Sigmoid colon (tissue), 7 donors: Measurements from ENCODE around the gene NFE2. TPM values are rescaled to one million over a fixed set of nuclear protein-coding genes. Genes with fewer than 3 reads are reported as not detected.
"Not testable (repeated sequence)": the region's sequence is repeated elsewhere in the genome, so short reads cannot be mapped to it uniquely, and the experiment has no call there.

Source experiments
- DNase-seq: peaks from one replicate; pipeline ENCODE4 v3.0.0-alpha.2; 2019
- H3K27ac ChIP-seq, 4 donors: fragments of 200-600 bp; sonication (generic); one replicate each; pipeline ENCODE4 v1.5.1; 2016 to 2019; ENCODE audit warnings: mild to moderate bottlenecking in 1 of 4
- H3K27me3 ChIP-seq, 3 donors: fragments of 200-600 bp; sonication (generic); one replicate each; pipeline ENCODE4 v1.5.1; 2019; ENCODE audit warnings: mild to moderate bottlenecking in 1 of 3
- H3K36me3 ChIP-seq, 4 donors: fragments of 200-600 bp; sonication (generic); one replicate each; pipeline ENCODE4 v1.5.1; 2016 to 2019
- H3K4me1 ChIP-seq, 4 donors: fragments of 200-600 bp; sonication (generic); one replicate each; pipeline ENCODE4 v1.5.1; 2017 to 2019
- H3K4me3 ChIP-seq, 4 donors: fragments of 200-600 bp; sonication (generic); one replicate each; pipeline ENCODE4 v1.5.1; 2017 to 2019; ENCODE audit warnings: mild to moderate bottlenecking in 2 of 4, moderate library complexity in 1 of 4
- H3K9me3 ChIP-seq, 4 donors: fragments of 200-600 bp in 3 of 4; sonication (generic) in 3 of 4; one replicate each; pipeline versions ENCODE4 v1.5.1 to v1.6.1; 2013 to 2019
- CTCF ChIP-seq, 4 experiments: fragments of 450-650 bp in 3 of 4; fragments of 200-600 bp in 1 of 4; IDR thresholded peaks; one replicate each; pipeline ENCODE4 v1.5.1; 2016 to 2019; ENCODE audit warnings: antibody characterized with exemption in 4 of 4, mild to moderate bottlenecking in 3 of 4, moderate library complexity in 2 of 4
- EP300 ChIP-seq, 4 donors: sonication (generic); formaldehyde crosslinking; IDR thresholded peaks; one replicate each; pipeline ENCODE4 v1.6.1; 2017; ENCODE audit warnings: antibody characterized with exemption in 4 of 4
- POLR2A ChIP-seq, 2 donors: fragments of 450-650 bp; IDR thresholded peaks; one replicate each; pipeline ENCODE4 v1.6.1; 2016; ENCODE audit warnings: antibody characterized with exemption in 2 of 2, mild to moderate bottlenecking in 2 of 2, moderate library complexity in 2 of 2
- POLR2AphosphoS5 ChIP-seq, 4 donors: sonication (generic); formaldehyde crosslinking; IDR thresholded peaks; one replicate each; pipeline ENCODE4 v1.6.1; 2017; ENCODE audit warnings: antibody characterized with exemption in 4 of 4
- WGBS, 2 donors: extraction: QIAGEN DNeasy Blood & Tissue Kit; methylation state at CpG; one replicate each; pipeline ENCODE4 v1.1.7; 2013; 5-methylcytosine and 5-hydroxymethylcytosine counted together
- intact Hi-C: fragments of 100-400 bp; cut with DNase I; formaldehyde crosslinking; loops from one replicate; pipeline ENCODE4 v1.15.1; 2023
- polyA plus RNA-seq, 3 donors: library from polyadenylated mRNA; stranded (reverse); fragments of 200-250 nt; gene quantifications; one replicate each; pipeline ENCODE4 v1.2.3, GENCODE V29; 2013
- total RNA-seq, 4 donors: library from RNA; depleted of rRNA; stranded (reverse); fragments of >200 nt; gene quantifications; one replicate each; pipeline ENCODE4 v1.1.0, GENCODE V29; 2016
- donor health status: healthy with polysubstance abuse.
- donor health status: Bipolar disorder and iron deficiency.
- donor health status: healthy.

The NFE2 gene
- total and polyA plus RNA-seq, 7 donors, result 0.45 to 0.54 TPM; not detected in 5

GRCh38 chr12:54328595-54329337 lies 28.0 kb upstream of the NFE2 start:
- Histone ChIP-seq H3K36me3 (peaks cover 0 to 9% (median 0%) of the 10 kb centered on the region in 4 donors), H3K4me1 (peaks cover 0 to 71% (median 50%) of the 10 kb centered on the region in 4 donors), H3K9me3 (no peaks in the 10 kb centered on the region), H3K27me3 (no peaks in the 10 kb centered on the region), H3K4me3 (no peak overlapping the region), H3K27ac (no peak overlapping the region)
- TF ChIP-seq POLR2AphosphoS5 (IDR thresholded peaks at IDR 0.05) (no peak), POLR2A (IDR thresholded peaks at IDR 0.05) (no peak), CTCF (IDR thresholded peaks at IDR 0.05) (no peak), EP300 (IDR thresholded peaks at IDR 0.05) (no peak)
- 80 to 85% methylated on average over 6 of the region's 6 CpGs for WGBS, 2 donors
- DNase-seq, result no peak
- intact Hi-C loops, result no loop called here

GRCh38 chr12:54325442-54326109 lies 24.8 kb upstream of the NFE2 start:
- whole genome bisulfite sequencing, 2 donors, result 46 to 51% methylated on average over 22 of the region's 22 CpGs

DNA sequence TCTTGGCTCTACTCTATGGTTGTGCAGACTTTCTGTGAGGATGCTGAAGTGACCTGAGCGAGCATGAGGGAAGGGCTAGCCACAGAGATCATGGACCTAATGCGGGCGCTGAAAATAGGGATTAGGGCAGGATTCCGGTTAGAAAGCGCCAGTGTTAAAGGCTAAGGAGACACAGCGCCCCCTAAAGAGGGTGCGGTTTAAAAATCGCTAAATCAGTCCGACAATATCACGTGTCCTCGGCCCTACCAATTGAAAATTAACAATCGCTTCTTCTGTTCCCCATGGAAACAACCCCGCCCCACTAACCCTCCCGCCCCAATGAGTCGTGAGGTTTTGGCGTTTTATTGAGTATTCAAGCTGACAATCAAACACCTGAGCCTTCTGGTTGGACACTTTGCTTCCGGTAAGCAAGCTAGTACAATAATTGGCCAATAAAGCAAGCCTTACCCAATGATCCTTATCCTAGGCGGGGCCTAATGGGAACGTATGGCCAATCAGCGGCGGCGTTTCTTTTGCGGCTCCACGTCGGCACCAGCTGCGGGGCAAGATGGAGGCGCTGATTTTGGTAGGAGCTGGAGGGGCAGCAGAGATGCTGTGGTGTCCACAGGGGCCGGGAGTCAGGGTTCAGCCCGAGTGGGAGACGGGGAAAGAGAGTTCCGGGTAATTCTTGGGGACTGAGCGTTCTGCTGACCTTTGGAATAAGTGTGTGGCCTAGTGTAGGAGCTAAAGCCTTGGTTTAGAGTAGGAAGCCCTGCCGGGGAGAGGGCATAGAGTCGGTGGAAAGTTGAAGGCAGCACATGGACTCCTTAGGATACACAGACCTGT lies 24.0 kb upstream of the NFE2 start, which contains the start of gene COPZ1:
Gene COPZ1, plus strand, starts transcription at position 515 of the 825 bp plus-strand sequence. Its CDS starts 33 bp downstream, at position 548.
- intact Hi-C loops, result loop anchor here (2.0 kb wide), 2 partner anchors 34 to 44 kb away; partner anchors contain the start of genes CBX5 and HNRNPA1
- WGBS, 2 donors, result 1 to 2% methylated on average over 34 of the region's 34 CpGs
- H3K27ac ChIP-seq, result peak within 1 kb of the TSS; percentile 86 to 89 (median 88)
- TF ChIP-seq EP300 (IDR thresholded peaks at IDR 0.05) (no peak), CTCF (IDR thresholded peaks at IDR 0.05) (peak; percentile 40 to 68 (median 56)), POLR2A (IDR thresholded peaks at IDR 0.05) (peak; percentile 60 to 76), POLR2AphosphoS5 (IDR thresholded peaks at IDR 0.05) (peak; percentile 89 to 94 (median 94))
- DNase-seq, result peak; percentile 98
- H3K4me3 ChIP-seq, result peak within 1 kb of the TSS; percentile 63 to 83 (median 77)
- peaks cover 0 to 9% (median 0%) of the 10 kb centered on the region in 4 donors for H3K36me3 ChIP-seq
- H3K4me1 ChIP-seq, result peaks cover 0 to 43% (median 34%) of the 10 kb centered on the region in 4 donors
- no peaks in the 10 kb centered on the region for H3K27me3 ChIP-seq
- H3K9me3 ChIP-seq, result no peaks in the 10 kb centered on the region

More at GRCh38 chr12:54325442-54326109, 24.8 kb upstream of the NFE2 start:
- H3K9me3 ChIP-seq, H3K27me3 ChIP-seq, DNase-seq, H3K36me3 ChIP-seq: not testable (repeated sequence)
- peak overlapping the region; percentile 86 to 89 (median 88) for H3K27ac ChIP-seq
- peaks cover 0 to 51% (median 41%) of the 10 kb centered on the region in 4 donors for H3K4me1 ChIP-seq
- peak overlapping the region; percentile 63 to 83 (median 77) for H3K4me3 ChIP-seq
- intact Hi-C loops, result loop anchor here (2.0 kb wide), 2 partner anchors 33 to 45 kb away; partner anchors contain the start of genes CBX5 and HNRNPA1

DNA sequence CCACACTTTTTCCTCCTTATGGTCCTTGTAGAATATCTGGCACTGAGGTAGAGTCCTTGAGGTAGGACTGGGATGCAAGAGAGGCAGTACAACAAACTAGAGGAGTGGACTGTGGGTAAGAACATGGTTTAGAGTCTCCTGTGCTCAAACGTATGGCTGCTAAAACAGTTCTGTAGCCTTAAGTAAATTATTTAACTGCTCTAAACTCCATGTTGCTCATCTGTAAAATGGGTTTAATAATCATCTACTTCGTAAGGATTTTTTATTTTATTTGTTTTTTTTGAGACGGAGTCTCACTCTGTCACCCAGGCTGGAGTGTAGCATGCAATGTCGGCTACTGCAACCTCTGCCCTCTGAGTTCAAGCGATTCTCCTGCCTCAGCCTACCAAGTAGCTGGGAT lies 20.5 kb upstream of the NFE2 start:
- no peak overlapping the region for H3K4me3 ChIP-seq
- intact Hi-C loops, result no loop called here
- H3K9me3 ChIP-seq, result no peaks in the 10 kb centered on the region
- peaks cover 0 to 9% (median 8%) of the 10 kb centered on the region in 4 donors for H3K4me1 ChIP-seq
- TF ChIP-seq POLR2A (IDR thresholded peaks at IDR 0.05) (no peak), CTCF (IDR thresholded peaks at IDR 0.05) (no peak)
- no peak overlapping the region for H3K27ac ChIP-seq
- no peaks in the 10 kb centered on the region for H3K27me3 ChIP-seq
- no peak for DNase-seq
- no peaks in the 10 kb centered on the region for H3K36me3 ChIP-seq
- WGBS, 2 donors, result 86 to 91% methylated on average over 5 of the region's 5 CpGs

DNA sequence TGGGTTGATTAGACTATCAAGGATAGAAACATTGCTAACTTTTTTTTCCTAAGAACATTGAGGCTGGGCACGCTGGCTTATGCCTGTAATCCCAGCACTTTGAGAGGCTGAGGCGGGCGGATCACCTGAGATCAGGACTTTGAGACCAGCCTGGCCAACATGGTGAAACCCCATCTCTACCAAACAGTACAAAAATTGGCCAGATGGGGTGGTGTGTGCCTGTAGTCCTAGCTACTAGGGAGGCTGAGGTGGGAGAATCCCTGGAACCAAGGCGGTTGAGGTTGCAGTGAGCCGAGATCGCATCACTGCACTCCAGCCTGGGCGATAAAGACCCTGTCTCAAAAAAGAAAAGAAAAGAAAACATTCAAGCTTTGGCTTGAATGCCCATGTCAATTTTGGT lies 11.5 kb upstream of the NFE2 start:
- WGBS, 2 donors, result 90 to 94% methylated on average over 7 of the region's 7 CpGs
- H3K27me3 ChIP-seq, H3K27ac ChIP-seq, H3K9me3 ChIP-seq, DNase-seq, H3K4me1 ChIP-seq, H3K4me3 ChIP-seq, H3K36me3 ChIP-seq, intact Hi-C loops: not testable (repeated sequence)
